GM23338 (cell line): ENCODE data around the gene HS6ST3.

Experiments
- CREB1 ChIP-seq: fragments of 250-450 bp; sonication (Bioruptor Pico); IDR thresholded peaks from 2 replicates; pipeline ENCODE4 v1.5.0; 2020; ENCODE audit warnings: low read depth, mild to moderate bottlenecking, moderate library complexity
- EZH2 ChIP-seq: fragments of 200-600 bp; sonication (generic); IDR thresholded peaks from one replicate; pipeline ENCODE4 v1.8.0; 2017; ENCODE audit warnings: antibody characterized with exemption, mild to moderate bottlenecking, low read depth; ENCODE audit not compliant: unreplicated experiment
- EZH2phosphoT487 ChIP-seq: fragments of 200-600 bp; sonication (generic); IDR thresholded peaks from one replicate; pipeline ENCODE4 v1.8.1; 2018; ENCODE audit warnings: antibody characterized with exemption; ENCODE audit not compliant: unreplicated experiment
- JUNB ChIP-seq: IDR thresholded peaks from one replicate; pipeline ENCODE4 v1.6.1; 2016; ENCODE audit warnings: antibody characterized with exemption; ENCODE audit not compliant: unreplicated experiment
- NANOG ChIP-seq: IDR thresholded peaks from 2 replicates; pipeline ENCODE4 v1.6.1; 2016; ENCODE audit warnings: antibody characterized with exemption, borderline replicate concordance
- POLR2AphosphoS5 ChIP-seq: IDR thresholded peaks from 2 replicates; pipeline ENCODE4 v1.6.1; 2016; ENCODE audit warnings: antibody characterized with exemption, low read depth
- STAT1 ChIP-seq: IDR thresholded peaks from one replicate; pipeline ENCODE4 v1.6.1; 2016; ENCODE audit warnings: antibody characterized with exemption; ENCODE audit not compliant: unreplicated experiment
- ZNF114 ChIP-seq: fragments of 250-450 bp; sonication (Bioruptor Pico); IDR thresholded peaks from 2 replicates; pipeline ENCODE4 v1.5.0; 2020; ENCODE audit warnings: mild to moderate bottlenecking, moderate library complexity
- TF ChIP-seq, protein P1 (sequence below), 2 experiments: fragments of 200-600 bp in 1 of 2; sonication (generic) in 1 of 2; conservative IDR thresholded peaks; 2 replicates each; pipeline versions ENCODE4 v1.5.1 to v1.6.1; 2016 to 2017; ENCODE audit warnings: antibody characterized with exemption in 2 of 2, low read depth in 2 of 2, mild to moderate bottlenecking in 2 of 2, moderate library complexity in 1 of 2
- TF ChIP-seq, protein P2 (sequence below): IDR thresholded peaks from one replicate; pipeline ENCODE4 v1.6.1; 2018; ENCODE audit warnings: antibody characterized with exemption; ENCODE audit not compliant: unreplicated experiment
- TF ChIP-seq, protein P3 (sequence below): IDR thresholded peaks from 2 replicates; pipeline ENCODE4 v1.6.1; 2016; ENCODE audit warnings: antibody characterized with exemption

DNA sequence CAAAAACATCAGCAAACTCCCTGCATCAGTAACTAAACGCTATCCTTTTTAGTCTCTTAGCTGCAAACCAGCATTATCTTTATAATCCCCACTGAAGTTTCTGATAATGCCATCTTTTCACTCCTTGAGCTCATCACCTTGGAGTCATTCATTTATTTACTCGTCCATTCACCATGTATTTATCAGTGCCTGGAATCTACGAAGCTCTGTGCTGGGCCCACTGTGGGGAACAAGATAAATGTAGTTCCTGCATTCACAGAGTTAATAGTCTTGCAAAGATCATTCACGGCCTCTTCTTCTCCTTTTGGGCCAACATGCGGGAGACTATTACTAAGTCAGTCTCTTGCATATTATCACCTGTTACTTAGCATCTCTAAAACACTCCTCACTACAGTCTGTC is 89.4 kb downstream of the HS6ST3 start:
- TF ChIP-seq POLR2AphosphoS5 = no peak
- TF ChIP-seq STAT1 = no peak
- TF ChIP-seq, protein P1, sequence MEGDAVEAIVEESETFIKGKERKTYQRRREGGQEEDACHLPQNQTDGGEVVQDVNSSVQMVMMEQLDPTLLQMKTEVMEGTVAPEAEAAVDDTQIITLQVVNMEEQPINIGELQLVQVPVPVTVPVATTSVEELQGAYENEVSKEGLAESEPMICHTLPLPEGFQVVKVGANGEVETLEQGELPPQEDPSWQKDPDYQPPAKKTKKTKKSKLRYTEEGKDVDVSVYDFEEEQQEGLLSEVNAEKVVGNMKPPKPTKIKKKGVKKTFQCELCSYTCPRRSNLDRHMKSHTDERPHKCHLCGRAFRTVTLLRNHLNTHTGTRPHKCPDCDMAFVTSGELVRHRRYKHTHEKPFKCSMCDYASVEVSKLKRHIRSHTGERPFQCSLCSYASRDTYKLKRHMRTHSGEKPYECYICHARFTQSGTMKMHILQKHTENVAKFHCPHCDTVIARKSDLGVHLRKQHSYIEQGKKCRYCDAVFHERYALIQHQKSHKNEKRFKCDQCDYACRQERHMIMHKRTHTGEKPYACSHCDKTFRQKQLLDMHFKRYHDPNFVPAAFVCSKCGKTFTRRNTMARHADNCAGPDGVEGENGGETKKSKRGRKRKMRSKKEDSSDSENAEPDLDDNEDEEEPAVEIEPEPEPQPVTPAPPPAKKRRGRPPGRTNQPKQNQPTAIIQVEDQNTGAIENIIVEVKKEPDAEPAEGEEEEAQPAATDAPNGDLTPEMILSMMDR (conservative IDR thresholded peaks at IDR 0.05; ENCODE audit: low read depth in 2 of 2) = no peak
- TF ChIP-seq, protein P2, sequence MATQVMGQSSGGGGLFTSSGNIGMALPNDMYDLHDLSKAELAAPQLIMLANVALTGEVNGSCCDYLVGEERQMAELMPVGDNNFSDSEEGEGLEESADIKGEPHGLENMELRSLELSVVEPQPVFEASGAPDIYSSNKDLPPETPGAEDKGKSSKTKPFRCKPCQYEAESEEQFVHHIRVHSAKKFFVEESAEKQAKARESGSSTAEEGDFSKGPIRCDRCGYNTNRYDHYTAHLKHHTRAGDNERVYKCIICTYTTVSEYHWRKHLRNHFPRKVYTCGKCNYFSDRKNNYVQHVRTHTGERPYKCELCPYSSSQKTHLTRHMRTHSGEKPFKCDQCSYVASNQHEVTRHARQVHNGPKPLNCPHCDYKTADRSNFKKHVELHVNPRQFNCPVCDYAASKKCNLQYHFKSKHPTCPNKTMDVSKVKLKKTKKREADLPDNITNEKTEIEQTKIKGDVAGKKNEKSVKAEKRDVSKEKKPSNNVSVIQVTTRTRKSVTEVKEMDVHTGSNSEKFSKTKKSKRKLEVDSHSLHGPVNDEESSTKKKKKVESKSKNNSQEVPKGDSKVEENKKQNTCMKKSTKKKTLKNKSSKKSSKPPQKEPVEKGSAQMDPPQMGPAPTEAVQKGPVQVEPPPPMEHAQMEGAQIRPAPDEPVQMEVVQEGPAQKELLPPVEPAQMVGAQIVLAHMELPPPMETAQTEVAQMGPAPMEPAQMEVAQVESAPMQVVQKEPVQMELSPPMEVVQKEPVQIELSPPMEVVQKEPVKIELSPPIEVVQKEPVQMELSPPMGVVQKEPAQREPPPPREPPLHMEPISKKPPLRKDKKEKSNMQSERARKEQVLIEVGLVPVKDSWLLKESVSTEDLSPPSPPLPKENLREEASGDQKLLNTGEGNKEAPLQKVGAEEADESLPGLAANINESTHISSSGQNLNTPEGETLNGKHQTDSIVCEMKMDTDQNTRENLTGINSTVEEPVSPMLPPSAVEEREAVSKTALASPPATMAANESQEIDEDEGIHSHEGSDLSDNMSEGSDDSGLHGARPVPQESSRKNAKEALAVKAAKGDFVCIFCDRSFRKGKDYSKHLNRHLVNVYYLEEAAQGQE = no peak
- no peak for TF ChIP-seq ZNF114 (CRISPR knock-in tag)
- no peak for TF ChIP-seq EZH2
- TF ChIP-seq, protein P3, sequence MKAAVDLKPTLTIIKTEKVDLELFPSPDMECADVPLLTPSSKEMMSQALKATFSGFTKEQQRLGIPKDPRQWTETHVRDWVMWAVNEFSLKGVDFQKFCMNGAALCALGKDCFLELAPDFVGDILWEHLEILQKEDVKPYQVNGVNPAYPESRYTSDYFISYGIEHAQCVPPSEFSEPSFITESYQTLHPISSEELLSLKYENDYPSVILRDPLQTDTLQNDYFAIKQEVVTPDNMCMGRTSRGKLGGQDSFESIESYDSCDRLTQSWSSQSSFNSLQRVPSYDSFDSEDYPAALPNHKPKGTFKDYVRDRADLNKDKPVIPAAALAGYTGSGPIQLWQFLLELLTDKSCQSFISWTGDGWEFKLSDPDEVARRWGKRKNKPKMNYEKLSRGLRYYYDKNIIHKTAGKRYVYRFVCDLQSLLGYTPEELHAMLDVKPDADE = no peak
- no peak for TF ChIP-seq EZH2phosphoT487
- TF ChIP-seq CREB1 = no peak
- TF ChIP-seq NANOG = no peak
- TF ChIP-seq JUNB = no peak
